ENCODE results near the gene TMEM184B. TPM values are rescaled to one million over a fixed set of nuclear protein-coding genes. Genes with fewer than 3 reads are reported as not detected.
A peak's percentile ranks its signal among the peaks of the same experiment; 100 is the strongest.
"Not testable (repeated sequence)": the region's sequence is repeated elsewhere in the genome, so short reads cannot be mapped to it uniquely, and the experiment has no call there.

Gene TMEM184B
- total RNA-seq, 1 experiment from 2014 or later: 54.2 TPM

- H3K4me3 ChIP-seq (ENCODE audit: low read depth in 2 of 2, low read length in 2 of 2): peak within 1 kb of the TSS; percentile 48 to 59
- ATAC-seq: peak; percentile 91
- peak; percentile 86 for DNase-seq (ENCODE audit: low read depth, low spot score)
- in situ Hi-C loops (cut with HindIII; ENCODE audit: low pct_unique_long_range_greater_than_20kb, low sequenced_read_pairs): no loop called here
- 0 out of 2 replicates have a peak, but pooled peaks have one; percentile 15 for TF ChIP-seq POLR2AphosphoS5 (IDR thresholded peaks at IDR 0.05; ENCODE audit: low read depth, low read length)
- peak; percentile 49; the same call in 1 of the 2 replicates for TF ChIP-seq SIN3A (IDR thresholded peaks at IDR 0.05; ENCODE audit: borderline replicate concordance, insufficient read depth, low read depth, low read length)
- no peak for TF ChIP-seq CTCF (IDR thresholded peaks at IDR 0.05)
- no peaks in the 10 kb centered on the region for H3K9me3 ChIP-seq (ENCODE audit: control insufficient read depth, insufficient read depth, low read depth, low read length)
- H3K4me1 ChIP-seq (ENCODE audit: control insufficient read depth, insufficient read depth, low read length): peaks cover 45% of the 10 kb centered on the region
- H3K27ac ChIP-seq (ENCODE audit: low read length): peak within 1 kb of the TSS; percentile 96
- no peaks in the 10 kb centered on the region for H3K36me3 ChIP-seq (ENCODE audit: control insufficient read depth, insufficient read depth, low read length)
- POLR2A ChIA-PET: no interaction called here
- H3K27me3 ChIP-seq (ENCODE audit: control insufficient read depth, insufficient read depth, low read length): no peaks in the 10 kb centered on the region
- intact Hi-C loops (cut with micrococcal nuclease; ENCODE audit: unreplicated experiment): no loop called here
- no TSS peak for BruUV-seq (replicated peaks)
- CTCF ChIA-PET: no interaction called here
Observed at GRCh38 chr22:38181453-38182200, 91.2 kb downstream of the TMEM184B start, which contains the start of gene PLA2G6. PLA2G6 (minus strand) TSS chr22:38181830; CDS start chr22:38169426, 12,404 bp downstream.

DNA sequence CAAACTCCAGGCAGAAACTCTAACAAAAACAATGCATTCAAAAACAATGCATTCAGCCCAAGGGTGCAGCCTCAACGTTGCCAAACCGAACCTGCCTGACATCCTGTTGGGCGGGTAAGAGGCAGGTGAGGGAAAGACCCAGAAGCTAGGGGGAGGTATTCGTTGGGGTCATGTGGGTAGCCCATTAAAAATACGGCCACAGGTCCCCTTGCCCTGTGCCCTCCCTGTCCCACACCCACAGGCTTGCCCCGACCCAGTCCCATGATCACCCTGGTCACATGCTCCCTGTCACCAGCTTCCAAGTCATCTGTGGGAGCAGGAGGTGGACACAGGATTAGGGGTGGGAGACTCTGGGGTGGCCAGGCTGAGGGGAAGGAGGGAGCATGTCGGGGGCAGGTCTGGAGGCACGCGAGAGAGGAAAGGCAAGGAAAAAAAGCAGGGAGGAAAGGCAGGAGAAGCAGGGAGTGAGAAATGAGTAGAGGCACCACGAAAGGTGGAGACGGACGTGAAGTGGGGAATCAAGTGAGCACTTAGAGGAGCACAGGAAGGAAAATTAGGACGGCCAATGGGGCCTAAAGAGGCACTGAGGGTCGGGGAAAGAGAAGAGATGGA is 91.9 kb downstream of the TMEM184B start:
- Histone ChIP-seq H3K36me3 (ENCODE audit: control insufficient read depth, insufficient read depth, low read length) (no peaks in the 10 kb centered on the region), H3K27ac (ENCODE audit: low read length) (peak overlapping the region; percentile 96), H3K4me3 (ENCODE audit: low read depth in 2 of 2, low read length in 2 of 2) (peak overlapping the region; percentile 48 to 59), H3K9me3 (ENCODE audit: control insufficient read depth, insufficient read depth, low read depth, low read length) (no peaks in the 10 kb centered on the region), H3K4me1 (ENCODE audit: control insufficient read depth, insufficient read depth, low read length) (peaks cover 45% of the 10 kb centered on the region), H3K27me3 (ENCODE audit: control insufficient read depth, insufficient read depth, low read length) (no peaks in the 10 kb centered on the region)
- DNase-seq (ENCODE audit: low read depth, low spot score): no peak
- in situ Hi-C loops (cut with HindIII; ENCODE audit: low pct_unique_long_range_greater_than_20kb, low sequenced_read_pairs): no loop called here
- no peak for TF ChIP-seq SIN3A (IDR thresholded peaks at IDR 0.05; ENCODE audit: borderline replicate concordance, insufficient read depth, low read depth, low read length)
- TF ChIP-seq CTCF (IDR thresholded peaks at IDR 0.05): no peak
- no peak for TF ChIP-seq POLR2AphosphoS5 (IDR thresholded peaks at IDR 0.05; ENCODE audit: low read depth, low read length)
- no peak for TF ChIP-seq REST (IDR thresholded peaks at IDR 0.05; ENCODE audit: insufficient read depth in 1 of 2, low read depth in 2 of 2, low read length in 1 of 2)
- no peak for TF ChIP-seq TCF7L2 (IDR thresholded peaks at IDR 0.05; ENCODE audit: low read depth, low read length)
- POLR2A ChIA-PET: no interaction called here
- CTCF ChIA-PET: no interaction called here
- no peak for ATAC-seq
- intact Hi-C loops (cut with micrococcal nuclease; ENCODE audit: unreplicated experiment): no loop called here
- BruUV-seq (replicated peaks): no TSS peak

DNA sequence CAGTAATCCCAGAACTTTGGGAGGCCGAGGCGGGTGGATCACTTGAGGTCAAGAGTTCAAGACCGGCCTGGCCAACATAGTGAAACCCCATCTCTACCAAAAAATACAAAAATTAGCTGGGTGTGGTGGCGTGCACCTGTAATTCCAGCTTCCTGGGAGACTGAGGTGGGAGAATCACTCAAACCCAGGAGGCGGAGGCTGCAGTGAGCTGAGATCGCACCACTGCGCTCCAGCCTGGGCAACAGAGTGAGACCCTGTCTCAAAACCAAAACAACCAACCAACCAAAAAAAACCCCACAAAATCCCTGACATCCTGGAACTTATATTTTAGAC is 94.2 kb downstream of the TMEM184B start:
- DNase-seq (ENCODE audit: low read depth, low spot score); CTCF ChIA-PET; H3K27me3 ChIP-seq (ENCODE audit: control insufficient read depth, insufficient read depth, low read length); POLR2A ChIA-PET; intact Hi-C loops (cut with micrococcal nuclease; ENCODE audit: unreplicated experiment); in situ Hi-C loops (cut with HindIII; ENCODE audit: low pct_unique_long_range_greater_than_20kb, low sequenced_read_pairs); H3K4me3 ChIP-seq (ENCODE audit: low read depth in 2 of 2, low read length in 2 of 2); H3K9me3 ChIP-seq (ENCODE audit: control insufficient read depth, insufficient read depth, low read depth, low read length); ATAC-seq; H3K36me3 ChIP-seq (ENCODE audit: control insufficient read depth, insufficient read depth, low read length); BruUV-seq (replicated peaks): not testable (repeated sequence)
- Histone ChIP-seq H3K4me1 (ENCODE audit: control insufficient read depth, insufficient read depth, low read length) (peaks cover 45% of the 10 kb centered on the region), H3K27ac (ENCODE audit: low read length) (peak overlapping the region; percentile 75)

Data from Panc1 (cell line).